ENCODE results near the gene ESR2. TPM values are rescaled to one million over a fixed set of nuclear protein-coding genes. Genes with fewer than 3 reads are reported as not detected.

Gene ESR2
- total RNA-seq, 1 donor from 2014 or later = 2.2 TPM

DNA sequence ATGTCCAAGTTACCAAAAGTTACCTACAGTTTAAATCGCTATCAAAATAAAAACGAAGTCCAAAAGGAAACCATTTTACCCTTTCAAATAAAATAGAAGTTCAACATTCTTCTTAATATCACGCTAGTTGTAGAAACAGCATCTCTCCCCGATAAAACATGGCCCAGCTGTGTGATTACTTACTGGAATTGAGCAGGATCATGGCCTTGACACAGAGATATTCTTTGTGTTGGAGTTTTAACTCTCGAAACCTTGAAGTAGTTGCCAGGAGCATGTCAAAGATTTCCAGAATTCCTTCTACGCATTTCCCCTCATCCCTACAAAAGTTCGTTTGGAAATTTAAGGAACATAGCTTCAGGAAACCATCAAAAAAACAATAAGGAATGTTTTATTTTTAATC lies 44.8 kb downstream of the ESR2 start:
- intact Hi-C loops (cut with DNase I) = no loop called here
- H3K9me3 ChIP-seq = no peaks in the 10 kb centered on the region
- H3K27ac ChIP-seq = no peak overlapping the region

DNA sequence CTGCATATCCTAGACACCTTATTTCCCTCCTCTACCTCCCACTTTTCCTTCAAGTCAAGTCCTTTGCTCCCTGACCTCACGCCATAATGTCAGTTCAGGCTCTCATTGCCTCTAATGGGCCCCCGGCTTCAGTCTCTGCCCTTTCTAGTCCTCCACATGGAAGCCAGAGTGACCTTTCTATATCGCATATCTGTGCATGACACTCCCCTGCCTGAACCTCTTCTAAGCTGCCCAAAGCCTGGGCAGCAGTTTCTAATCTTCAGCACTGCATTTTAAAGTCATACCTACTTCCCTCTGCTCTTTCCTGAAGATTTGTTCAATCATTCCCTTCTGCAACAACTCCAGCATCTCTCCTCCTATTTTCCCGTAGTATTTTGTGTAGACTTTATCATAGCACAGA lies 45.5 kb downstream of the ESR2 start:
- Histone ChIP-seq H3K36me3 (no peaks in the 10 kb centered on the region), H3K9me3 (no peaks in the 10 kb centered on the region), H3K27me3 (no peaks in the 10 kb centered on the region), H3K27ac (no peak overlapping the region), H3K4me1 (no peaks in the 10 kb centered on the region), H3K4me3 (no peak overlapping the region)
- intact Hi-C loops (cut with DNase I) = no loop called here
- TF ChIP-seq, protein P1, sequence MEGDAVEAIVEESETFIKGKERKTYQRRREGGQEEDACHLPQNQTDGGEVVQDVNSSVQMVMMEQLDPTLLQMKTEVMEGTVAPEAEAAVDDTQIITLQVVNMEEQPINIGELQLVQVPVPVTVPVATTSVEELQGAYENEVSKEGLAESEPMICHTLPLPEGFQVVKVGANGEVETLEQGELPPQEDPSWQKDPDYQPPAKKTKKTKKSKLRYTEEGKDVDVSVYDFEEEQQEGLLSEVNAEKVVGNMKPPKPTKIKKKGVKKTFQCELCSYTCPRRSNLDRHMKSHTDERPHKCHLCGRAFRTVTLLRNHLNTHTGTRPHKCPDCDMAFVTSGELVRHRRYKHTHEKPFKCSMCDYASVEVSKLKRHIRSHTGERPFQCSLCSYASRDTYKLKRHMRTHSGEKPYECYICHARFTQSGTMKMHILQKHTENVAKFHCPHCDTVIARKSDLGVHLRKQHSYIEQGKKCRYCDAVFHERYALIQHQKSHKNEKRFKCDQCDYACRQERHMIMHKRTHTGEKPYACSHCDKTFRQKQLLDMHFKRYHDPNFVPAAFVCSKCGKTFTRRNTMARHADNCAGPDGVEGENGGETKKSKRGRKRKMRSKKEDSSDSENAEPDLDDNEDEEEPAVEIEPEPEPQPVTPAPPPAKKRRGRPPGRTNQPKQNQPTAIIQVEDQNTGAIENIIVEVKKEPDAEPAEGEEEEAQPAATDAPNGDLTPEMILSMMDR (IDR thresholded peaks at IDR 0.05) = no peak
- no peak for TF ChIP-seq POLR2AphosphoS5 (IDR thresholded peaks at IDR 0.05; ENCODE audit: insufficient read depth in 1 of 2, low read depth in 1 of 2)
- TF ChIP-seq POLR2A (IDR thresholded peaks at IDR 0.05) = no peak
- DNase-seq (ENCODE audit: extremely low spot score in 2 of 2) = no peak

More for the DNA sequence above, 44.8 kb downstream of the ESR2 start:
- no peak for DNase-seq (ENCODE audit: extremely low spot score in 2 of 2)
- Histone ChIP-seq H3K36me3 (no peaks in the 10 kb centered on the region), H3K27me3 (no peaks in the 10 kb centered on the region), H3K4me1 (no peaks in the 10 kb centered on the region), H3K4me3 (no peak overlapping the region)
- TF ChIP-seq POLR2A (IDR thresholded peaks at IDR 0.05) = no peak
- TF ChIP-seq POLR2AphosphoS5 (IDR thresholded peaks at IDR 0.05; ENCODE audit: insufficient read depth in 1 of 2, low read depth in 1 of 2) = no peak
- TF ChIP-seq, protein P1 (IDR thresholded peaks at IDR 0.05) = no peak

DNA sequence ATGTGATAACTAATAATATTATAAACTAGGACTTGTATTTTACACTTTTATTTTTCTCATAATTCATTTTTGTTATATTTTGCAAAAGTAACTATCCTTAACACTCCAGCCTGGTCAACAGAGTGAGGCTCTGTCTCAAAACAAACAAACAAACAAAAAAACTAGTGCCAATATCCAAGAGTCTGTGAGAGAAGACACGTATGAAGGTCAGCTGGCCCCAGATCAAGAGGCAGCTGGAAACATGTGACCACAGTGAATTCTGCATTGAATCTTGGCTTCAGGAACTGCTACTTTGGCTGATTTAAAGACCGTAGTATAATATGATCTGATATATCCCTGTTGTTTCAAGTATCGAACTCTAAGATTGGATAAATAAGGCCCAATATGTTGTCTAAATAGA lies 47.0 kb downstream of the ESR2 start:
- Histone ChIP-seq H3K36me3 (no peaks in the 10 kb centered on the region), H3K4me1 (no peaks in the 10 kb centered on the region), H3K27ac (no peak overlapping the region), H3K9me3 (no peaks in the 10 kb centered on the region), H3K4me3 (no peak overlapping the region), H3K27me3 (no peaks in the 10 kb centered on the region)
- TF ChIP-seq, protein P1 (IDR thresholded peaks at IDR 0.05) = no peak
- TF ChIP-seq POLR2AphosphoS5 (IDR thresholded peaks at IDR 0.05; ENCODE audit: insufficient read depth in 1 of 2, low read depth in 1 of 2) = no peak
- no peak for TF ChIP-seq POLR2A (IDR thresholded peaks at IDR 0.05)
- DNase-seq (ENCODE audit: extremely low spot score in 2 of 2) = no peak
- intact Hi-C loops (cut with DNase I) = no loop called here

DNA sequence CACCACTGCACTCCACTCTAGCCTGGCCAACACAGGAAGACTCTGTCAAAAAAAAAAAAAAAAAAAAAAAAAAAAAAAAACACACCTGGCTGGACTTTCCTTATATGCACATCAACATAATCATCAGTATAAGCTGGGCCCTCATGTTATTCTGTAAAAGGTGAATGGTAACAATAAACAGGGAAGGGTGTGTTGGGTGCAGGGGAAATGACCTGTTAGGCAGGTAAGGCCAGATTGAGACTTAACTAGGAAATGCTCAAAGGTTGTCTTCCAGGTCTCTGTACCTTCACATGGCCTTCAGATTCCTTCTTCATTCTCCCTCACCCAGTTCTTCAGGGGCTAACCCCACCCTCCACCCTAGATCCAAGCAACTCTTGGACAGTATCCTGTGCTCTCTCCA lies 47.5 kb downstream of the ESR2 start:
- no peak overlapping the region for H3K27ac ChIP-seq
- no peaks in the 10 kb centered on the region for H3K4me1 ChIP-seq
- TF ChIP-seq POLR2A (IDR thresholded peaks at IDR 0.05) (no peak), POLR2AphosphoS5 (IDR thresholded peaks at IDR 0.05; ENCODE audit: insufficient read depth in 1 of 2, low read depth in 1 of 2) (peak in 1 of 2 donors; percentile 14)
- no peaks in the 10 kb centered on the region for H3K36me3 ChIP-seq
- no peaks in the 10 kb centered on the region for H3K9me3 ChIP-seq
- intact Hi-C loops (cut with DNase I) = no loop called here
- H3K27me3 ChIP-seq = no peaks in the 10 kb centered on the region
- H3K4me3 ChIP-seq = no peak overlapping the region
- no peak for DNase-seq (ENCODE audit: extremely low spot score in 2 of 2)

DNA sequence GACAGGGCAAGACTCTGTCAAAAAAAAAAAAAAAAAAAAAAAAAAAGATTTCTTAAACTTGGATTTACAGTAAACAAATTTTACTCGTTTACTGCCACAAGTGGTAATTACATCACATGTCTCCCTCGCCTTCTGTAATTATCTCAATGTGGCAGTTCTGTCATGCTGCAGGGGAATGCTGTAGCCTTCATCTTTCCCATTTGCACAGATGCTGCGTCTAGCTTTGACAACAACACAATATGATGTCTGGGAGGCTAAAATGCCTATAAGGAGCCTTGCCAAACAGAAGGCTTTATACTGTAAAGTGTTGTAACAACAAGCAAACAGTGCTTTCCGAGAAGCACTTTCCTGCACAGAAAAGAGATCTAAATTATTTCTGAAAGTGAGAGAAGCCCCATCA lies 48.7 kb downstream of the ESR2 start:
- H3K4me3 ChIP-seq = no peak overlapping the region
- DNase-seq (ENCODE audit: extremely low spot score in 2 of 2) = no peak
- no peak overlapping the region for H3K27ac ChIP-seq
- TF ChIP-seq POLR2AphosphoS5 (IDR thresholded peaks at IDR 0.05; ENCODE audit: insufficient read depth in 1 of 2, low read depth in 1 of 2) = no peak
- TF ChIP-seq, protein P1 (IDR thresholded peaks at IDR 0.05) = no peak
- TF ChIP-seq POLR2A (IDR thresholded peaks at IDR 0.05) = no peak
- H3K36me3 ChIP-seq = no peaks in the 10 kb centered on the region
- intact Hi-C loops (cut with DNase I) = no loop called here
- H3K4me1 ChIP-seq = no peaks in the 10 kb centered on the region
- no peaks in the 10 kb centered on the region for H3K27me3 ChIP-seq
- H3K9me3 ChIP-seq = no peaks in the 10 kb centered on the region
